ENCODE results near the gene RNF223.

DNA sequence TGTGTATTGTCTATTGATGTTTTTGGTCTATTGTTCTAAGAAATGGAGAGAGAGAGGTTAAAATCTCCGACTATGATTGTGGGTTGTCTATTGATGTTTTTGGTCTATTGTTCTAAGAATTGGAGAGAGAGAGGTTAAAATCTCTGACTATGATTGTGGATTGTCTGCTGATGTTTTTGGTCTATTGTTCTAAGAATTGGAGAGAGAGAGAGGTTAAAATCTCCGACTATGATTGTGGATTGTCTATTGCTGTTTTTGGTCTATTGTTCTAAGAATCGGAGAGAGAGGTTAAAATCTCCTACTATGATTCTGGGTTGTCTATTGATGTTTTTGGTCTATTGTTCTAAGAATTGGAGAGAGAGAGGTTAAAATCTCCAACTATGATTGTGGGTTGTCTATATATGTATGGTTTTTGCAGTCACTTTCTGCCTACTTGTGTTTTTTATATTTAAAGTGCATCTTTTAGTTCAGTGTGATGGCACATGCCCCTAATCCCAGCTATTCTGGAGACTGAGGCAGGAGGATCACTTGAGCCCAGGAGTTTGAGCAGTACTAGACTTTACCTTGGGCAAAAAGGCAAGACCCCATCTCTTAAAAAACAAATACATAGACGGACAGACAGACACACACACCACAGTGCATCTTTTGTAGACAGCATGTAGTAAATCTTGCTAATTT, 25.5 kb upstream of the RNF223 start:
- TF ChIP-seq POLR2A (IDR thresholded peaks at IDR 0.05; ENCODE audit: borderline replicate concordance, extremely low read depth, insufficient read depth, insufficient read length) = no peak
- TF ChIP-seq, protein P1, sequence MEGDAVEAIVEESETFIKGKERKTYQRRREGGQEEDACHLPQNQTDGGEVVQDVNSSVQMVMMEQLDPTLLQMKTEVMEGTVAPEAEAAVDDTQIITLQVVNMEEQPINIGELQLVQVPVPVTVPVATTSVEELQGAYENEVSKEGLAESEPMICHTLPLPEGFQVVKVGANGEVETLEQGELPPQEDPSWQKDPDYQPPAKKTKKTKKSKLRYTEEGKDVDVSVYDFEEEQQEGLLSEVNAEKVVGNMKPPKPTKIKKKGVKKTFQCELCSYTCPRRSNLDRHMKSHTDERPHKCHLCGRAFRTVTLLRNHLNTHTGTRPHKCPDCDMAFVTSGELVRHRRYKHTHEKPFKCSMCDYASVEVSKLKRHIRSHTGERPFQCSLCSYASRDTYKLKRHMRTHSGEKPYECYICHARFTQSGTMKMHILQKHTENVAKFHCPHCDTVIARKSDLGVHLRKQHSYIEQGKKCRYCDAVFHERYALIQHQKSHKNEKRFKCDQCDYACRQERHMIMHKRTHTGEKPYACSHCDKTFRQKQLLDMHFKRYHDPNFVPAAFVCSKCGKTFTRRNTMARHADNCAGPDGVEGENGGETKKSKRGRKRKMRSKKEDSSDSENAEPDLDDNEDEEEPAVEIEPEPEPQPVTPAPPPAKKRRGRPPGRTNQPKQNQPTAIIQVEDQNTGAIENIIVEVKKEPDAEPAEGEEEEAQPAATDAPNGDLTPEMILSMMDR (IDR thresholded peaks at IDR 0.05 in 2 of 3, conservative IDR thresholded peaks at IDR 0.05 in 1 of 3; ENCODE audit: borderline replicate concordance in 1 of 3, insufficient read depth in 1 of 3, low read depth in 2 of 3, low read length in 2 of 3) = no peak
